Smooth muscle cell (in vitro differentiated cells): Measurements from ENCODE around the gene FBXL7. TPM values are rescaled to one million over a fixed set of nuclear protein-coding genes. Genes with fewer than 3 reads are reported as not detected.

Experiments used
- DNase-seq: peaks from one replicate; lab custom pipeline; 2025; ENCODE audit not compliant: unreplicated experiment; lab: John Stamatoyannopoulos, UW
- H2AFZ ChIP-seq: fragments of 200-600 bp; sonication (generic); 2 replicates; pipeline ENCODE4 v1.6.0; 2016; ENCODE audit warnings: antibody characterized with exemption, low read depth, mild to moderate bottlenecking
- H3F3A ChIP-seq: fragments of 200-600 bp; sonication (generic); 2 replicates; pipeline ENCODE4 v1.6.0; 2017; ENCODE audit warnings: antibody characterized with exemption, low read depth
- H3K27ac ChIP-seq: fragments of 200-600 bp; sonication (generic); 2 replicates; pipeline ENCODE4 v1.5.1; 2016; ENCODE audit warnings: low read depth, mild to moderate bottlenecking
- H3K27me3 ChIP-seq: fragments of 200-600 bp; sonication (generic); 2 replicates; pipeline ENCODE4 v1.6.1; 2016; ENCODE audit warnings: low read depth, mild to moderate bottlenecking
- H3K36me3 ChIP-seq: fragments of 200-600 bp; sonication (generic); 2 replicates; pipeline ENCODE4 v1.5.1; 2016; ENCODE audit warnings: low read depth
- H3K4me1 ChIP-seq: fragments of 200-600 bp; sonication (generic); 2 replicates; pipeline ENCODE4 v1.5.1; 2016; ENCODE audit warnings: low read depth
- H3K4me2 ChIP-seq: fragments of 200-600 bp; sonication (generic); 2 replicates; pipeline ENCODE4 v1.6.0; 2016; ENCODE audit warnings: mild to moderate bottlenecking
- H3K4me3 ChIP-seq: fragments of 200-600 bp; sonication (generic); 2 replicates; pipeline ENCODE4 v1.5.1; 2016; ENCODE audit warnings: mild to moderate bottlenecking
- H3K79me2 ChIP-seq: fragments of 200-600 bp; sonication (generic); 2 replicates; pipeline ENCODE4 v1.6.0; 2016; ENCODE audit warnings: low read depth, mild to moderate bottlenecking
- H3K9ac ChIP-seq: fragments of 200-600 bp; sonication (generic); 2 replicates; pipeline ENCODE4 v1.6.0; 2016; ENCODE audit warnings: low read depth
- H3K9me3 ChIP-seq: fragments of 200-600 bp; sonication (generic); replicated peaks from 2 replicates; pipeline ENCODE4 v1.5.1; 2016; ENCODE audit warnings: low read depth
- H4K20me1 ChIP-seq: fragments of 200-600 bp; sonication (generic); 2 replicates; pipeline ENCODE4 v1.6.0; 2016; ENCODE audit warnings: low read depth
- CTCF ChIP-seq: fragments of 200-600 bp; sonication (generic); IDR thresholded peaks from 2 replicates; pipeline ENCODE4 v1.5.1; 2017; ENCODE audit warnings: borderline replicate concordance, mild to moderate bottlenecking, antibody characterized with exemption; ENCODE audit not compliant: insufficient read depth, poor library complexity, severe bottlenecking
- WGBS: methylation state at CpG from one replicate; pipeline ENCODE4 v1.1.7; 2016; ENCODE audit warnings: low lambda C conversion rate; 5-methylcytosine and 5-hydroxymethylcytosine counted together
- polyA plus RNA-seq: library from polyadenylated mRNA; unstranded; fragments of >200 nt; fragmentation: Nextera tagmentation; extraction: Ambion mirVana; gene quantifications from 2 replicates; pipeline ENCODE4 v1.2.1, GENCODE V29; 2016
- total RNA-seq: library from RNA; depleted of rRNA; stranded (reverse); fragments of >200 nt; gene quantifications from 2 replicates; pipeline ENCODE4 v1.2.3, GENCODE V29; 2014

Gene FBXL7
- total and polyA plus RNA-seq, 2 experiments from 2014 or later: 20.2 to 21.0 TPM

DNA sequence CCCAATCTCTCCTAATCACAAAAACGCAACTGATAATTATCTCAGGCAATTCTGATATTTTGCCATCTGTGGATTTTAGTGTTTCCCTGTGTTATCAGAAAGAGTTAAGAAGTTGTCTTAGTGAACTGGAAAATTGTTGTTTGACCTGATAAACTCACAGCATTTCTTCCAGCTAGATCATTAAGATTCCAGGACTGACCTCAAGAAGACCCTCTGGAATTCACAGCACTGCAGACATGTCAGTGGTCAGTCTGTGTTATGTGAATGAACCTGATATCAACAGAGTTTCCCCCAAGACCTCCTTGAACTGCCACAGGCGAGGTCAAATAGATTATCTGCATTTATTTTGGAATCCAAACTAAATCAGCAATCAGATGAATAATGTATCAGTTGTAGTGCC is 174.7 kb downstream of the FBXL7 start:
- Histone ChIP-seq H3K9ac (no peak overlapping the region), H3K27ac (no peak overlapping the region), H3K4me3 (no peak overlapping the region), H3K79me2 (peaks cover 8% of the 10 kb centered on the region), H3K4me1 (no peaks in the 10 kb centered on the region), H3K4me2 (no peak overlapping the region), H2AFZ (no peak overlapping the region), H4K20me1 (peaks cover 79% of the 10 kb centered on the region), H3K9me3 (no peaks in the 10 kb centered on the region), H3K36me3 (no peaks in the 10 kb centered on the region), H3K27me3 (no peaks in the 10 kb centered on the region), H3F3A (no peaks in the 10 kb centered on the region)
- TF ChIP-seq CTCF: no peak
- no peak for DNase-seq
- 52% methylated on average over 2 of the region's 2 CpGs for WGBS

DNA sequence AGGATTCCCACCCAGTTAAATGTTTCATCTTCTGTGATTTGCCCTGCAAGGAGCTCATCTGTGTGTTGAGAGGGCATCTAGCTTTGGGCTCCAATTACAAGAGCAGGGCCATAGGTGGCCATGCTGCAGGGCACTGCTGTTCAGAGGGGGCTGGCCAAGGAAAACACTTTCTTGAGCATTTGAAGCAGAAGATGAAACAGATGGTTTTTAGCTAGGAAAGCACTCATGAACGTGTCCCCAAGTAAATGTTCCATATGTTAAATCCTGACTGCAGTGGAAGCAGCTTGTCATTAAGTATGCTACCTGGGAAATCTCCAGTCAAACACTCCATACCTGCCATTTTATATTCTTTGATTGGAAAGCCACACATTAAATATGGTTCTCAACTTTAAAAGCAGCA is 176.6 kb downstream of the FBXL7 start:
- H3K27me3 ChIP-seq: no peaks in the 10 kb centered on the region
- DNase-seq: no peak
- H3K4me1 ChIP-seq: no peaks in the 10 kb centered on the region
- WGBS: 56% methylated on average over 1 of the region's 1 CpG
- no peak overlapping the region for H3K4me3 ChIP-seq
- H3K9ac ChIP-seq: no peak overlapping the region
- no peak for TF ChIP-seq CTCF
- peaks cover 19% of the 10 kb centered on the region for H3K79me2 ChIP-seq
- no peak overlapping the region for H2AFZ ChIP-seq
- H3K36me3 ChIP-seq: no peaks in the 10 kb centered on the region
- H3F3A ChIP-seq: no peaks in the 10 kb centered on the region
- H3K4me2 ChIP-seq: no peak overlapping the region
- no peak overlapping the region for H3K27ac ChIP-seq
- no peaks in the 10 kb centered on the region for H3K9me3 ChIP-seq
- H4K20me1 ChIP-seq: peaks cover 81% of the 10 kb centered on the region

GRCh38 chr5:15679161-15679560 is 179.2 kb downstream of the FBXL7 start:
- DNase-seq: no peak
- WGBS: 42% methylated on average over 4 of the region's 4 CpGs
- Histone ChIP-seq H3K4me1 (no peaks in the 10 kb centered on the region), H3K4me3 (no peak overlapping the region), H4K20me1 (peaks cover 84% of the 10 kb centered on the region), H3K27me3 (no peaks in the 10 kb centered on the region), H3K79me2 (peaks cover 25% of the 10 kb centered on the region), H3K27ac (no peak overlapping the region), H2AFZ (no peak overlapping the region), H3K9me3 (no peaks in the 10 kb centered on the region), H3K9ac (no peak overlapping the region), H3F3A (no peaks in the 10 kb centered on the region), H3K36me3 (no peaks in the 10 kb centered on the region), H3K4me2 (no peak overlapping the region)
- TF ChIP-seq CTCF: no peak

DNA sequence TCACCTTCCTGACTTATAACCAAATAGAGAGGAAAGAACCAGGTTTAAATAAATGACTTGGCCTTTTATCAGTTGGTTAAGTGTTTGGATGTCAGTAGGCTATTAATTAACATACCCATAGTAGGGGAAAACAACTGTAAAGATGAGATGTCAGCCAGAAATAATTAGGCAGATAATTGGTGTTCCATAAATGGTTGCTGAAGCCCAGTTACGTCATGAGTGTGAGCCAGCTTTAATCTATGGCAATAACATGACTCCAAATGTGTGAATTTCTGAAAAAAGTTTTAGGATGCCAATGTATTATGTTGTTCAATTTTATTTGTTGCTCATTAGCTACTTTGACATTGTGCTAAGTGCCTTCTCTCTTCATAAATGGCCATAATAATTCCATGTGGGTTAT is 180.5 kb downstream of the FBXL7 start:
- 60% methylated on average over 1 of the region's 1 CpG for WGBS
- Histone ChIP-seq H3K9me3 (no peaks in the 10 kb centered on the region), H3K79me2 (peaks cover 28% of the 10 kb centered on the region), H3K27me3 (no peaks in the 10 kb centered on the region), H3K36me3 (no peaks in the 10 kb centered on the region), H3K4me3 (no peak overlapping the region), H3K4me2 (no peak overlapping the region), H3K27ac (no peak overlapping the region), H4K20me1 (peaks cover 85% of the 10 kb centered on the region), H2AFZ (no peak overlapping the region), H3K4me1 (no peaks in the 10 kb centered on the region), H3K9ac (no peak overlapping the region), H3F3A (no peaks in the 10 kb centered on the region)
- no peak for DNase-seq
- no peak for TF ChIP-seq CTCF
